GM19324 (cell line): ENCODE measurements around the gene TSC2.
"Not testable (repeated sequence)": the region's sequence is repeated elsewhere in the genome, so short reads cannot be mapped to it uniquely, and the experiment has no call there.

Source experiments
- ATAC-seq: cut with Tn5 transposase; IDR thresholded peaks from one replicate; pipeline ENCODE4 v1.9.1; 2021; ENCODE audit warnings: mild to moderate bottlenecking, moderate library complexity; ENCODE audit not compliant: unreplicated experiment, low FRiP score

Gene TSC2

GRCh38 chr16:2114885-2115590 is 67.3 kb downstream of the TSC2 start:
- not testable (repeated sequence) for ATAC-seq

DNA sequence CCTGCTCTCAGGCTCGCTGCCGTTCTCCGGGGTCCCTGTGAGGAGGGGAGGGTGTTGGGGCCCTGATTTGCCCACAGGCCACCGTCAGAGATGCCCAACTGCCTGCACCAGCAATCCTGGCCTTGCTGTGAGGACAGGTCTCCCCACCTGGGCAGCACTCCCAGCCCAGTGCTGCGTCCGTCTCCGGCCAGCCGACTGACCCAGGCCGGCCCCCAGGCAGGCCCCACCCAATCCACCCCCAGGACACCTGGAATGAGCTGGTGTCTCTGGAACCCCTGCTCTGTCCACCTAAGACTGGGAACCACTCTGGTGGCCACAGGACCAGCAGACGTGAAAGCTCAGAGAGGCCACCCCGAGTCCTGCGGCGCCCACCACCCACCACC is 67.8 kb downstream of the TSC2 start:
- no peak for ATAC-seq

DNA sequence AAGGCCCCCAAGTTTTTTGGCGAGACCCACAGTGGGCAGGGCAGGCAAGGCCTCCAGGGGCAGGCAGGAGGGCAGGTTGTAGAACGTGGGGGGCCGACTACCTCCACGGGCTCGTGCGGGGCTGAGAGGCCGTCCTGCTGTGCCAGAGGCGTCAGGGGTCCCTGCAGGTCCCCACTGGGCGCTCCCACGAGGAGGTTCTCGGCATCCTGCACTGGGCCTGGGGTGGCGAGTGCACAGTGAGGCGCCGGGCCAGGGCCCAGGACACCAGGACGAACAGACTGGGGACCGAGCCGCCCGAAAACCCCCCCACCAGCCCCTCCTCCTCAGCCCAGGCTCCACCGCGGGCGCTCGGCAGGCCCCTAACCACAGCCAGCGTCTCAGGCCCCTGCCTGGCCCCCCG is 68.6 kb downstream of the TSC2 start:
- ATAC-seq, result not testable (repeated sequence)

DNA sequence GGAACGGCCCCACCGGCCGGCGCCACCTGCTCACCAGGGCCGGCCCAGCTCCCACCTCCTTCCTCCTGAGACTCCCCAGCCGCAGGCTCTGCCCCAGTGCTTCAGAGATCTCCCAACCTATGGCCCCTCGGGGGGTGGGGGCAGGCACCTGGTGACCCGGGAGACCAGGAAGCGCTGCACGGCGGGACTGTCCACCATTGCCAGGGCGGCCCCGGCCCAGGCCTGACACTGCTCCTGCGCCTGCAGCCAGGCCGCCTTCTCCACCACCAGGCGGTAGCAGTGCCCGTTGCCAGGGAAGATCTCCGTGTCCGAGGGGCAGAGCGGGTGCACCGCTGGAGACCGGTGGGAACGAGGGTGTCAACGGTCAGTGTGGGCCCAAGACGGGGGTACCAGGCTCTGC is 69.6 kb downstream of the TSC2 start:
- ATAC-seq, result not testable (repeated sequence)

GRCh38 chr16:2117960-2118722 is 70.4 kb downstream of the TSC2 start:
- ATAC-seq, result not testable (repeated sequence)

DNA sequence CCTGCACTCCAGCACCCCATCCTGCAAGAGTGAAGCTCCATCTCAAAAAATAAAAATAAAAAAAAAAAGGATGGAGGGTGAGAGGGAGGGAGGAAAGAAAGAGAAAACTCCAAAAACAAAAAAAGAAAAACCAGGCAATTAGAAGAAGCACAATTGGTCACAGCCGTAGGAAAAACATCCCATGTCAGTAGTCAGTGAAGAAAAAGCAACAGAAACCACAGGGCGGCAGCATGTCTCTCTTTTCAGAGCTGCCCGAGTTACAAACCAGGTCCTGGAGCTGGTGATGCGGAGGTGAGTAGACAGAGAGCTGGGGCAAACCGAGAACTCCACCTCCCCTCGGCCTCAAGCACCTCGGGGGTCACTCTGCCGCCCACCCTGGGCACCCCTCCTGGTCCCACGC is 73.5 kb downstream of the TSC2 start:
- ATAC-seq, result not testable (repeated sequence)

DNA sequence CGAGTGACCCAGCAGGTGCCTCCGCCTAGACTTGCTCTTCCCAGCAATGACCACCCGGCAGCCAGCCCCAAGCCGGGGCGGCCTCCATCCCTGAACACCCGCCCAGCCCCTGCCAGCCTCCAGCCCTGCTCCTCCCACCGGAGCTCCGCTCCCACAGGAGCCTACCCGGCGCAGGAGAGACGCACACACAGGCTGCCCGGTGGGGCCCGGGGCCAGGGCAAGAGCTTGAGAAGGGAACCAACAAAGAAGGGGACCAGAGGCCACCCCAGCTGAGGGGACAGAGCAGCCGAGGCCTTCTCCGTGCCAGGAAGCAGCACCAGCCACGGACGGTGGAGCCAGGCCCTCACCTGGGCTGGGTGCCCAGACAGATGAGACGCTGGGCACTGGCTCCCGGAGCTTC is 74.1 kb downstream of the TSC2 start:
- ATAC-seq, result no peak

- ATAC-seq, result no peak
Observed at GRCh38 chr16:2122429-2122828, 74.6 kb downstream of the TSC2 start.

GRCh38 chr16:2122934-2123683 is 75.3 kb downstream of the TSC2 start:
- ATAC-seq, result not testable (repeated sequence)

GRCh38 chr16:2123706-2124376 is 76.1 kb downstream of the TSC2 start:
- not testable (repeated sequence) for ATAC-seq

DNA sequence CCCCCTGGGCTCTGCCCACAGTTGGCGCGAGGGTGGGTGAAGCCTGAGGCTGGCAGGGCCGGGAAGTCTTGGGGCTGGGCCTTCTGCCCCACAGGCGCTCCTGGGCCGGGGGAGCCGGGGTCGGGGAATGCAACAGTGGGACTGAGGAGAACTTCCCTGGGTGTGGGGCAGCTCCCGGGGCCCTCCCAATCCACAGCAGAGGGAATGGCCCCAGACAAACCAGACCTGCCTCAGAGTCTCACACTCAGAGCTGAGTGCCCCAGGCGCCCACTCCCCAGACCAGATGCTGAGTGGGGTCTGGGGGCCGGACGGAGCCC is 76.5 kb downstream of the TSC2 start:
- not testable (repeated sequence) for ATAC-seq

- not testable (repeated sequence) for ATAC-seq
Observed at GRCh38 chr16:2124694-2125444, 77.1 kb downstream of the TSC2 start.

DNA sequence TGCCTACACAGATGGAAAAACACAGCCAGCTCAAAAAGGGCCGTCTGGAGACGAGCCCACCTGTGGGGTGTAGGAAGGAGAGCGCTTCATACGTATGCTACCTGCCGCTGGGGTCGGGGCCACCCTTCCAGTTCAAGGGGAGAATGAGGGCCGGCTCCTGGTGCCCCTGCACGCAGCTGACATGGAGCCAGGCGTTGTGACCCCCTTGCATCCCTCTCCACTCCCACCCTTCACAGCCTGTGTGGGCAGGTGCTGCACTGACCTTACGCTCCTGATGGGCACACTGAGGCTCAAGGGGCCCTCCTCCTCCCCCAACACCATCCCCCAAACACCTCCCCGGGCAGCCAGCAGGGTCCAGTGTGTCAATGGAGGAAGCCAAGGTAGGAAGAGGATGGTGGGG is 77.8 kb downstream of the TSC2 start:
- ATAC-seq, result not testable (repeated sequence)

DNA sequence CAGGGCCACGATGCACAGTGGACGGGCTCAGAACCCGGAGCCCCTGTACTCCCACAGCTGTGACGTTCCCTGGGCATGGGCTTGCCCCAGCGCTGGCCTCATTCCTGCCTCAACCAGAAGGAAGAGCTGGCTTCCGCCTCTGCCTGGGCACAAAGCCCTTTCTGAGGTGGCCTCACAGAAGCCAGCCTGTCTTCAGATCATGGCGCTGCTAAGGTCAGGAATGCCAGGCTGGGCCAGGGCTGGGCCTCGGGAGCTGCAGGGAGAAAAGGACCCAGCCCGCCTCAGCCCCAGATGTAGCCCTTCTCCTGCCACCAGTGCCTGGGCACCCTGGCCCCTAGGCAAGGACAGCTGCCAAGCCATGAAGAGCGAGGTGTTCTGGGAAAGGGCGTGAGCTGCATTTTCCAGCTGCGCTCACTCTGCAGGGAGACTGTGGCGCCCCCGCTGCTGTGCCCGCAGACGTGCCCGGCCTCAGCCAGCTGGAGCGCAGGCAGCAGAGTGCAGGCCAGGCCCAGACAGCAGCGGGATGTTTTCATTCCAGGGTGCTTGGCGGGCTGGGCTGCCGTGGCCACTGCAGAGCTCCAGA is 78.5 kb downstream of the TSC2 start:
- ATAC-seq, result not testable (repeated sequence)

DNA sequence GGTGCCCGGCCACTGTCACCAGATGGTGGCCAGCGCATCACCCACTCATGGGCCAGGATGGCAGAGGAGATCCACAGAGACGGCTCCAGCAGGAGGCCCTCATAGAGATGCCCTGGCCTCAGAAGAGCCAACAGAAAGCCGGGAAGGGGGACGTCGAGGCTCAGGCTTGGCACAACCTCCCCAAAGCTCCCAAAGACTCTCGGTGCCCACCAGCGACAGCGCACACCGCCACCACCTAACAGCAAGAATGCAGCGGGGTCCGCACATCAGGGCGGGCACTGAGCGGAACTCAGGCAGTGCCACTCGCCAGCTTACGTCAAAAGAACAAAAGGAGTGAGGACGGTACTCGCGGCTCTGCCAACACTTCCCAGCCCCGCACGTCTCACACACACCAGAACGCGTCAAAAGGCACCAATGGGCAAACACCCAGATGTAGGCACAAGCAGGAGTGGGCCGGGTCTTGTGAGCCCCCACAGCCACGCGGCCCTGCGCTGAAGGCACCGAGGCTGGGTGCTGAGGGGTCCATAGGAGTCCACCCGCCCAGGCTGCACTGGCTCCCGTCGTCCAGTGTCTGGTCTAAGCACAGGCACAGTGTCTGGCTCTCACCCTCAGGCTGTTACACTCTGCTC is 79.3 kb downstream of the TSC2 start:
- not testable (repeated sequence) for ATAC-seq

GRCh38 chr16:2127630-2128280 is 80.0 kb downstream of the TSC2 start:
- ATAC-seq, result not testable (repeated sequence)

DNA sequence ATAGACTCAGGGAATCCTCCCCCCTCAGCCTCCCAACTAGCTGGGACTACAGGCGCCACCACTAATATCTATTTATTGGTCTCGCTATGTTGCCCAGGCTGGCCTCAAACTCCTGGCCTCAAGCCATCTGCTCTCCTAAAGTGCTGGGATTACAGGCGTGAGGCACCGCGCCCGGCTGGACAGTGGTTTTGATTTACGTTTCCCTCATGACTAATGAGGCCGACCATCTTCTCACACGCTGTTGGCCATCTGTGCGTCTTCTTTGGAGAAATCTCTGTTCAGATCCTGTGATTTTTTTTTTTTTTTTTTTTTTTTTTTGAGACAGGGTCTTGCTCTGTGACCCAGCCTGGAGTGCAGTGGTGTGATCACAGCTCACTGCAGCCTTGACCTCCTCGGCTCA is 81.5 kb downstream of the TSC2 start:
- not testable (repeated sequence) for ATAC-seq

- ATAC-seq, result not testable (repeated sequence)
Observed at GRCh38 chr16:2129890-2130447, 82.2 kb downstream of the TSC2 start.
